ENCODE measurements around the gene CD3E.

- TF ChIP-seq CTCF (IDR thresholded peaks at IDR 0.05), result no peak
- TF ChIP-seq POLR2A (IDR thresholded peaks at IDR 0.05), result no peak
Measured at GRCh38 chr11:118342503-118343161, 38.1 kb downstream of the CD3E start, which contains the start of gene CD3D.

Measured in lower leg skin (tissue), 3 donors.